ENCODE measurements around the gene FOXQ1. TPM values are rescaled to one million over a fixed set of nuclear protein-coding genes. Genes with fewer than 3 reads are reported as not detected.

FOXQ1 gene
- total and polyA plus RNA-seq, 2 of the 13 experiments (the other 11 are each of a cell fraction or from before 2014, with no cell fraction given) = 35.2 to 39.8 TPM

- peak; percentile 90 for TF ChIP-seq ARID5B (CRISPR knock-in tag; IDR thresholded peaks at IDR 0.05)
- TF ChIP-seq CREB3 (CRISPR knock-in tag; IDR thresholded peaks at IDR 0.05) = peak; percentile 84; the same call in 1 of the 2 replicates
- TF ChIP-seq ZFY (CRISPR knock-in tag; IDR thresholded peaks at IDR 0.05) = peak; percentile 92
- peak; percentile 58; the same call in 1 of the 2 replicates for TF ChIP-seq ZKSCAN8 (CRISPR knock-in tag; IDR thresholded peaks at IDR 0.05; ENCODE audit: borderline replicate concordance)
- peak; percentile 55; the same call in 1 of the 2 replicates for TF ChIP-seq TP53 (CRISPR knock-in tag; conservative IDR thresholded peaks at IDR 0.05)
- 0 out of 2 replicates have a peak, but pooled peaks have one; percentile 28 for TF ChIP-seq RBAK (CRISPR knock-in tag; IDR thresholded peaks at IDR 0.05)
- TF ChIP-seq RFXANK (CRISPR knock-in tag; IDR thresholded peaks at IDR 0.05) = no peak; the same call in 1 of the 2 replicates
- TF ChIP-seq MIER3 (CRISPR knock-in tag; IDR thresholded peaks at IDR 0.05; ENCODE audit: borderline replicate concordance) = peak; percentile 53; the same call in 1 of the 2 replicates
- peak; percentile 87; the same call in 1 of the 2 replicates for TF ChIP-seq KIAA2018 (CRISPR knock-in tag; IDR thresholded peaks at IDR 0.05; ENCODE audit: borderline replicate concordance)
- 0 out of 2 replicates have a peak, but pooled peaks have one; percentile 62 for TF ChIP-seq NCOA2 (CRISPR knock-in tag; IDR thresholded peaks at IDR 0.05)
- peak; percentile 89 for TF ChIP-seq ISL2 (CRISPR knock-in tag; IDR thresholded peaks at IDR 0.05)
- peak; percentile 65; the same call in 1 of the 2 replicates for TF ChIP-seq ESRRA (CRISPR knock-in tag; IDR thresholded peaks at IDR 0.05; ENCODE audit: low read depth)
- TF ChIP-seq REL (CRISPR knock-in tag; conservative IDR thresholded peaks at IDR 0.05) = peak; percentile 94
- peak; percentile 93 for TF ChIP-seq TFDP1 (CRISPR knock-in tag; IDR thresholded peaks at IDR 0.05; ENCODE audit: borderline replicate concordance)
Observed at GRCh38 chr6:1311400-1312202, at the start of gene FOXQ1 (continued).
